ENCODE data around the gene PPP3R1. TPM values are rescaled to one million over a fixed set of nuclear protein-coding genes. Genes with fewer than 3 reads are reported as not detected.

The PPP3R1 gene
- total RNA-seq, 4 donors from 2014 or later: 16.9 to 32.3 (median 29.8) TPM

DNA sequence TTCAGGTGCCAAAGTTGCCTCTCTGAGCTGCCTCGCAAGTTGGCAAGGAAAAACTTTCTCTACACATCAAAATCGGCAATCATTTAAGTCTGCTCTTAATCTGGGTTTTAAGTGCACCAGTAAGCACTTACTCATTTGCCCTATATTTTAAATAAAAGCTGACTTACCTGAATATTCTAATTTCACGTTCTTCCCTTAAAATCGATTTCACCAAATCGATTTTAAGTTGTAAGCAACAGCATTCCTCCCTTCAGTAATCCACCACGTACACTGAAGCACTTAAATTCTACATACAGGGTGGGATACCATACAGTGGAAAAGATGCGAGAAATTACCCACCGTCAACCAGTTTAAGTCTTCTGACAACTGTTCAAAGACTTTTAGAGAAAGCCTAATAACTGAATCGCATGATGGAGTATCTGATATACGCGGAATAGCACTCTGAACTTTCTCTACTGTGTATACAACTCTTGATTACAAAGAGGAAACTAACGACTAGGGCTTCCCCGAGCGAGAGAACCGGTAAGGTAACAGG is 1.6 kb downstream of the PPP3R1 start:
- intact Hi-C loops (cut with DNase I; ENCODE audit: low total_unique reads) (loop anchor here (1.0 to 10.0 kb wide), 5 partner anchors 37 to 1134 kb away; partner anchors contain the start of genes C1D, CNRIP1 and GFPT1), in situ Hi-C loops (cut with MboI; ENCODE audit: low sequenced_read_pairs in 4 of 4) (no loop called here)
- H3K27ac ChIP-seq: peak overlapping the region; percentile 95 to 97 (median 97)
- TF ChIP-seq, protein P1, sequence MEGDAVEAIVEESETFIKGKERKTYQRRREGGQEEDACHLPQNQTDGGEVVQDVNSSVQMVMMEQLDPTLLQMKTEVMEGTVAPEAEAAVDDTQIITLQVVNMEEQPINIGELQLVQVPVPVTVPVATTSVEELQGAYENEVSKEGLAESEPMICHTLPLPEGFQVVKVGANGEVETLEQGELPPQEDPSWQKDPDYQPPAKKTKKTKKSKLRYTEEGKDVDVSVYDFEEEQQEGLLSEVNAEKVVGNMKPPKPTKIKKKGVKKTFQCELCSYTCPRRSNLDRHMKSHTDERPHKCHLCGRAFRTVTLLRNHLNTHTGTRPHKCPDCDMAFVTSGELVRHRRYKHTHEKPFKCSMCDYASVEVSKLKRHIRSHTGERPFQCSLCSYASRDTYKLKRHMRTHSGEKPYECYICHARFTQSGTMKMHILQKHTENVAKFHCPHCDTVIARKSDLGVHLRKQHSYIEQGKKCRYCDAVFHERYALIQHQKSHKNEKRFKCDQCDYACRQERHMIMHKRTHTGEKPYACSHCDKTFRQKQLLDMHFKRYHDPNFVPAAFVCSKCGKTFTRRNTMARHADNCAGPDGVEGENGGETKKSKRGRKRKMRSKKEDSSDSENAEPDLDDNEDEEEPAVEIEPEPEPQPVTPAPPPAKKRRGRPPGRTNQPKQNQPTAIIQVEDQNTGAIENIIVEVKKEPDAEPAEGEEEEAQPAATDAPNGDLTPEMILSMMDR (IDR thresholded peaks at IDR 0.05 in 4 of 5, conservative IDR thresholded peaks at IDR 0.05 in 1 of 5): no peak
- TF ChIP-seq POLR2A (IDR thresholded peaks at IDR 0.05): no peak
- no peaks in the 10 kb centered on the region for H3K9me3 ChIP-seq
- H3K4me1 ChIP-seq: peaks cover 55 to 59% of the 10 kb centered on the region in 2 donors
- H3K4me3 ChIP-seq: peak overlapping the region; percentile 84 to 92 (median 90)
- no peak for ATAC-seq
- DNase-seq: no peak
- no peaks in the 10 kb centered on the region for H3K27me3 ChIP-seq
- no peaks in the 10 kb centered on the region for H3K36me3 ChIP-seq

DNA sequence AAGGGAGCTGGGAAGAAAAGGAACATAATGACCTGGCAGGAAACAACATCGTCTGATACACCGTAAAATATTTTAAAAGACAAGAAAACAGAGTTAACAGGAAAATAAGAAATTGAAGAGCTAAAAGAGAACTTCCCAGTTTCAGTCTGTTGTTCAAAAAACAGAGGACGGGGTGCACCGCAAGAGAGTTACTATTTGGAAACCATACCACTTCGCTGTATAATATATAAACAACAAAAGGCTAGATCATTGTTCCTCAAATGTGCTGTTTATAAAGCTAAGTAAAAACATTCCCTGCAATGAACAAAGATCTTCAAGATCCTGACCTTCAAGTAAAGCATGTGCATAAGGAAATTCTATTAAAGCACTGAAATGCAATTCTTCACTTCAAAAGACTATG is 2.1 kb downstream of the PPP3R1 start:
- no peak for TF ChIP-seq POLR2A (IDR thresholded peaks at IDR 0.05)
- TF ChIP-seq, protein P1 (IDR thresholded peaks at IDR 0.05 in 4 of 5, conservative IDR thresholded peaks at IDR 0.05 in 1 of 5): no peak
- ATAC-seq (no peak), DNase-seq (no peak)
- intact Hi-C loops (cut with DNase I; ENCODE audit: low total_unique reads) (loop anchor here (2.0 to 10.0 kb wide), 4 partner anchors 37 to 1135 kb away; partner anchors contain the start of genes C1D, CNRIP1 and GFPT1), in situ Hi-C loops (cut with MboI; ENCODE audit: low sequenced_read_pairs in 4 of 4) (no loop called here)
- H3K27me3 ChIP-seq: no peaks in the 10 kb centered on the region
- H3K4me1 ChIP-seq: peaks cover 55 to 64% of the 10 kb centered on the region in 2 donors
- peak overlapping the region; percentile 95 to 97 (median 97) for H3K27ac ChIP-seq
- H3K4me3 ChIP-seq: peak overlapping the region; percentile 84 to 92 (median 90)
- no peaks in the 10 kb centered on the region for H3K36me3 ChIP-seq
- H3K9me3 ChIP-seq: no peaks in the 10 kb centered on the region

DNA sequence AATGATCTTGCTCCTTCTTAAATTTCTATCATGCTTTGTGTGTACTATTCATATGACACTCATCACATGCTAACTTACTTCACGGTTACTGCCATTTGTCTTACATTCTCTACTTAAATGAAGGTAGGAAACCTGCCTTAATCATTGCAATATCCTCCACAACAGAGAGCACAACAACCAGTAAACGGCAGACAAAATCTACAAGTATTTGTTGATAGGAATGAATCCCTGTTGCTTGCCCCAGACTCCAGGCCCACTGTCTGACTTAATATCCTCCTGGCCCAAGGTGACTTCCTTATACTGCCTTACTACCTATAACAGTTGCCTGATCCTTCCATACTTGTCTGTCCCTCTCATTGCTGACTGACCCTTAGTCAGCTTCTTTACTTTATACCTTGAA is 3.5 kb downstream of the PPP3R1 start:
- Histone ChIP-seq H3K9me3 (no peaks in the 10 kb centered on the region), H3K27ac (peak overlapping the region; percentile 34 to 97 (median 96)), H3K4me3 (peak overlapping the region in 1 of 4 donors; percentile 8), H3K36me3 (no peaks in the 10 kb centered on the region), H3K27me3 (no peaks in the 10 kb centered on the region), H3K4me1 (peaks cover 56 to 65% of the 10 kb centered on the region in 2 donors)
- intact Hi-C loops (cut with DNase I; ENCODE audit: low total_unique reads): no loop called here
- ATAC-seq (no peak), DNase-seq (no peak)
- in situ Hi-C loops (cut with MboI; ENCODE audit: low sequenced_read_pairs in 4 of 4): loop anchor here in 3 of 4 donors (10.0 kb wide), 1 partner anchor 54 kb away; no protein-coding TSS in a partner anchor
- TF ChIP-seq, protein P1 (IDR thresholded peaks at IDR 0.05 in 4 of 5, conservative IDR thresholded peaks at IDR 0.05 in 1 of 5): no peak
- TF ChIP-seq POLR2A (IDR thresholded peaks at IDR 0.05): no peak

DNA sequence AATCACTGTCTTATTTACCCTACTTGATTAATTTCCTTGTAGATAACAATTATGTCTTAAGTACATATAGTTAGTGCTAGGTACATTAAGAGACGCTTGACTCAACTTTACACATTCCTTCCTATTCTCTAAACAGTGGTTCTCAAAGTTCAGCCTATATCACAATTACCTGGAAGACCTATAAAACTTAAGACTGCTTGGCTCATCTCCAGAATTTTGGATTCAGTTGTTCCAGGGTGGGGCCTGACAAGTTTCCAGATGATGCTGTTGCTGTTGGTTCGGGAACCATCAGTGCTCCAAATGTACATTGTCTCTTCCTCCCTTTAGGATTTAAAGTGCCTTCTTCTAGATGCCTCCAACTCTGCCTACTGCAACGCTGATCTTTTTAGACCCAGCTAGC is 4.0 kb downstream of the PPP3R1 start:
- DNase-seq (no peak), ATAC-seq (no peak)
- Histone ChIP-seq H3K4me1 (peaks cover 56 to 64% of the 10 kb centered on the region in 2 donors), H3K27ac (no peak overlapping the region), H3K9me3 (no peaks in the 10 kb centered on the region), H3K27me3 (no peaks in the 10 kb centered on the region), H3K4me3 (no peak overlapping the region), H3K36me3 (no peaks in the 10 kb centered on the region)
- intact Hi-C loops (cut with DNase I; ENCODE audit: low total_unique reads) (no loop called here), in situ Hi-C loops (cut with MboI; ENCODE audit: low sequenced_read_pairs in 4 of 4) (loop anchor here in 3 of 4 donors (10.0 kb wide), 1 partner anchor 54 kb away; no protein-coding TSS in a partner anchor)
- no peak for TF ChIP-seq POLR2A (IDR thresholded peaks at IDR 0.05)
- TF ChIP-seq, protein P1 (IDR thresholded peaks at IDR 0.05 in 4 of 5, conservative IDR thresholded peaks at IDR 0.05 in 1 of 5): no peak
